ENCODE data around the gene GTF2A2. TPM values are rescaled to one million over a fixed set of nuclear protein-coding genes. Genes with fewer than 3 reads are reported as not detected.

GTF2A2 gene
- polyA plus RNA-seq, 1 donor from 2014 or later, result 171 TPM

DNA sequence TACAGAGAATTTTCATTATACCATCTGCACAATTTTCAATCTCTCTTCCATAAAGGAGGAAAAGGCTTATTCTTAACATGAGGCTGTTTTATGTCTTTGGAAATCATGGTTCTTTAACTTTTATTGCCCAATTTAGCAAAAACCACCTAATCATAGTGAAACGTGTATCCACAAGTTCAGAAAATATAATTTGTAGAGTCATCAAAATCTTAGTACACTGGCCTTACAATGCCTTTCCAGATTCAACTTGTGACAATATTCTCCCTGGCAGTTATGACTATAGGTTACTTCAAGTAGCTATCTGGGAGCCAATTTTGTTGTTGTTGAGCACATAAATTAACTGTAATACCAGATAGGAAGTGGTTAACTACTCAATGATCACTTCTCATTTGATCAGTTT lies 20.9 kb upstream of the GTF2A2 start:
- no peaks in the 10 kb centered on the region for H3K27me3 ChIP-seq (ENCODE audit: insufficient read depth, low read depth, low read length)
- no peaks in the 10 kb centered on the region for H3K9me3 ChIP-seq (ENCODE audit: low read length)
- H3K27ac ChIP-seq (ENCODE audit: low read length), result no peak overlapping the region
- H3K79me2 ChIP-seq (replicated peaks; ENCODE audit: insufficient read depth, low read length), result peaks cover 5% of the 10 kb centered on the region
- no peaks in the 10 kb centered on the region for H4K20me1 ChIP-seq (ENCODE audit: insufficient read depth)
- no peak overlapping the region for H3K4me2 ChIP-seq (ENCODE audit: low read length)
- no peak overlapping the region for H2AFZ ChIP-seq (ENCODE audit: low read depth, low read length)
- H3K36me3 ChIP-seq (ENCODE audit: insufficient read depth, low read length), result peaks cover 5% of the 10 kb centered on the region
- no peaks in the 10 kb centered on the region for H3K9me2 ChIP-seq (ENCODE audit: insufficient read depth, low read length)
- no peak overlapping the region for H3K4me3 ChIP-seq (ENCODE audit: low read length)
- no peaks in the 10 kb centered on the region for H3F3A ChIP-seq (ENCODE audit: insufficient read depth, low read length, poor library complexity, severe bottlenecking)
- TF ChIP-seq SMC3 (conservative IDR thresholded peaks at IDR 0.05; ENCODE audit: poor library complexity) (no peak), TAF1 (IDR thresholded peaks at IDR 0.05; ENCODE audit: low read depth) (no peak), EP300 (conservative IDR thresholded peaks at IDR 0.05; ENCODE audit: poor library complexity, severe bottlenecking) (no peak), RAD21 (conservative IDR thresholded peaks at IDR 0.05) (no peak), POLR2AphosphoS5 (IDR thresholded peaks at IDR 0.05) (no peak), MXI1 (conservative IDR thresholded peaks at IDR 0.05; ENCODE audit: poor library complexity, severe bottlenecking) (no peak)
- TF ChIP-seq, protein P1, sequence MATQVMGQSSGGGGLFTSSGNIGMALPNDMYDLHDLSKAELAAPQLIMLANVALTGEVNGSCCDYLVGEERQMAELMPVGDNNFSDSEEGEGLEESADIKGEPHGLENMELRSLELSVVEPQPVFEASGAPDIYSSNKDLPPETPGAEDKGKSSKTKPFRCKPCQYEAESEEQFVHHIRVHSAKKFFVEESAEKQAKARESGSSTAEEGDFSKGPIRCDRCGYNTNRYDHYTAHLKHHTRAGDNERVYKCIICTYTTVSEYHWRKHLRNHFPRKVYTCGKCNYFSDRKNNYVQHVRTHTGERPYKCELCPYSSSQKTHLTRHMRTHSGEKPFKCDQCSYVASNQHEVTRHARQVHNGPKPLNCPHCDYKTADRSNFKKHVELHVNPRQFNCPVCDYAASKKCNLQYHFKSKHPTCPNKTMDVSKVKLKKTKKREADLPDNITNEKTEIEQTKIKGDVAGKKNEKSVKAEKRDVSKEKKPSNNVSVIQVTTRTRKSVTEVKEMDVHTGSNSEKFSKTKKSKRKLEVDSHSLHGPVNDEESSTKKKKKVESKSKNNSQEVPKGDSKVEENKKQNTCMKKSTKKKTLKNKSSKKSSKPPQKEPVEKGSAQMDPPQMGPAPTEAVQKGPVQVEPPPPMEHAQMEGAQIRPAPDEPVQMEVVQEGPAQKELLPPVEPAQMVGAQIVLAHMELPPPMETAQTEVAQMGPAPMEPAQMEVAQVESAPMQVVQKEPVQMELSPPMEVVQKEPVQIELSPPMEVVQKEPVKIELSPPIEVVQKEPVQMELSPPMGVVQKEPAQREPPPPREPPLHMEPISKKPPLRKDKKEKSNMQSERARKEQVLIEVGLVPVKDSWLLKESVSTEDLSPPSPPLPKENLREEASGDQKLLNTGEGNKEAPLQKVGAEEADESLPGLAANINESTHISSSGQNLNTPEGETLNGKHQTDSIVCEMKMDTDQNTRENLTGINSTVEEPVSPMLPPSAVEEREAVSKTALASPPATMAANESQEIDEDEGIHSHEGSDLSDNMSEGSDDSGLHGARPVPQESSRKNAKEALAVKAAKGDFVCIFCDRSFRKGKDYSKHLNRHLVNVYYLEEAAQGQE (IDR thresholded peaks at IDR 0.05; ENCODE audit: borderline replicate concordance), result no peak
- TF ChIP-seq, protein P2, sequence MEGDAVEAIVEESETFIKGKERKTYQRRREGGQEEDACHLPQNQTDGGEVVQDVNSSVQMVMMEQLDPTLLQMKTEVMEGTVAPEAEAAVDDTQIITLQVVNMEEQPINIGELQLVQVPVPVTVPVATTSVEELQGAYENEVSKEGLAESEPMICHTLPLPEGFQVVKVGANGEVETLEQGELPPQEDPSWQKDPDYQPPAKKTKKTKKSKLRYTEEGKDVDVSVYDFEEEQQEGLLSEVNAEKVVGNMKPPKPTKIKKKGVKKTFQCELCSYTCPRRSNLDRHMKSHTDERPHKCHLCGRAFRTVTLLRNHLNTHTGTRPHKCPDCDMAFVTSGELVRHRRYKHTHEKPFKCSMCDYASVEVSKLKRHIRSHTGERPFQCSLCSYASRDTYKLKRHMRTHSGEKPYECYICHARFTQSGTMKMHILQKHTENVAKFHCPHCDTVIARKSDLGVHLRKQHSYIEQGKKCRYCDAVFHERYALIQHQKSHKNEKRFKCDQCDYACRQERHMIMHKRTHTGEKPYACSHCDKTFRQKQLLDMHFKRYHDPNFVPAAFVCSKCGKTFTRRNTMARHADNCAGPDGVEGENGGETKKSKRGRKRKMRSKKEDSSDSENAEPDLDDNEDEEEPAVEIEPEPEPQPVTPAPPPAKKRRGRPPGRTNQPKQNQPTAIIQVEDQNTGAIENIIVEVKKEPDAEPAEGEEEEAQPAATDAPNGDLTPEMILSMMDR (IDR thresholded peaks at IDR 0.05; ENCODE audit: poor library complexity, severe bottlenecking), result no peak
- no peak overlapping the region for H3K9ac ChIP-seq (ENCODE audit: low read length)

DNA sequence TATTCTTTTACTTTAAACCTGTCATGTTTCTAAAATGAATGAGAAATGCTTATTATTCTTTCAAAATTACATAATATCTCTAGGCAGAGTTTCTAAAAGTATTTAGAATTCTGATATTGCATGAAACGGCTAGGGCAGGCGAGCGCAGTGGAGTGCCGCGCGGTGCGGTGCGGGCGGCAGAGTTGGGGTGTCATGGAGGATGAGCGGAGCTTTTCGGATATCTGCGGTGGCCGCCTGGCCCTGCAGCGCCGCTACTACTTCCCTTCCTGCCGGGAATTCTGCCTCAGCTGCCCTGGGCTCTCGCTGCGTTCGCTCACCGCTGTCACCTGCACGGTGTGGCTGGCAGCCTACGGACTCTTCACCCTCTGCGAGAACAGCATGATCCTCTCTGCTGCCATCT lies 19.2 kb upstream of the GTF2A2 start:
- Histone ChIP-seq H3K4me2 (ENCODE audit: low read length) (no peak overlapping the region), H3K79me2 (replicated peaks; ENCODE audit: insufficient read depth, low read length) (no peaks in the 10 kb centered on the region), H3F3A (ENCODE audit: insufficient read depth, low read length, poor library complexity, severe bottlenecking) (no peaks in the 10 kb centered on the region), H3K9me2 (ENCODE audit: insufficient read depth, low read length) (no peaks in the 10 kb centered on the region), H3K4me3 (ENCODE audit: low read length) (no peak overlapping the region), H3K9ac (ENCODE audit: low read length) (no peak overlapping the region), H3K9me3 (ENCODE audit: low read length) (no peaks in the 10 kb centered on the region), H2AFZ (ENCODE audit: low read depth, low read length) (no peak overlapping the region), H3K27ac (ENCODE audit: low read length) (no peak overlapping the region), H3K36me3 (ENCODE audit: insufficient read depth, low read length) (peaks cover 11% of the 10 kb centered on the region), H3K27me3 (ENCODE audit: insufficient read depth, low read depth, low read length) (no peaks in the 10 kb centered on the region), H4K20me1 (ENCODE audit: insufficient read depth) (no peaks in the 10 kb centered on the region)
- no peak for TF ChIP-seq MXI1 (conservative IDR thresholded peaks at IDR 0.05; ENCODE audit: poor library complexity, severe bottlenecking)
- no peak for TF ChIP-seq POLR2AphosphoS5 (IDR thresholded peaks at IDR 0.05)

DNA sequence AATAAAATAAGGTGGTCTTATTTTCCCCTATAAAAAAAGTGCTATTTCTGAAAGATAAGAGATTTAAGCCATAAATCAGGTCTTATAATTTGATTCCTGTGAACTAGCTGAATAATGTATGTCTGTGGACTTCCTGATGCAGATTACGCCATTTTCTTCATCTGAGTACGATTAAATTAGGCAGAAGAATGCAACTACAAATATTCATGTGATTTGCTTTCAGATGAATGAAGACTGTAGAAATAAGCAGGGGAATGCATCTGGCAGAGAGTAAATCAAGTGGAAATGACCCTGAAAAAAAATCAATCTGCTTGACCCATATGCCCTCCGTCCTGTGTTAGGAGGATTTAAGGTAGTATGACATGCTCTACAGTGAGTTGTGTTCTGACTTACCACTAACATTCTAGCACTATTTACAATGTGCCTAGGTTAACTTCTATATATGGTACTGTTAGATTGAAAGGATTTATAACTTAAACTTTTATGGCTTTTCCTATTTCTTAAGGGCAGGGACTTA lies 17.1 kb upstream of the GTF2A2 start:
- H3K9me2 ChIP-seq (ENCODE audit: insufficient read depth, low read length), result no peaks in the 10 kb centered on the region
- H3K9ac ChIP-seq (ENCODE audit: low read length), result no peak overlapping the region
- TF ChIP-seq, protein P2 (IDR thresholded peaks at IDR 0.05; ENCODE audit: poor library complexity, severe bottlenecking), result no peak
- TF ChIP-seq EZH2 (IDR thresholded peaks at IDR 0.05; ENCODE audit: borderline replicate concordance, insufficient read depth, low read length, poor library complexity, severe bottlenecking) (no peak), TAF1 (IDR thresholded peaks at IDR 0.05; ENCODE audit: low read depth) (no peak), MXI1 (conservative IDR thresholded peaks at IDR 0.05; ENCODE audit: poor library complexity, severe bottlenecking) (no peak), POLR2AphosphoS5 (IDR thresholded peaks at IDR 0.05) (no peak), EP300 (conservative IDR thresholded peaks at IDR 0.05; ENCODE audit: poor library complexity, severe bottlenecking) (no peak), RAD21 (conservative IDR thresholded peaks at IDR 0.05) (no peak)
- TF ChIP-seq, protein P1 (IDR thresholded peaks at IDR 0.05; ENCODE audit: borderline replicate concordance), result no peak
- H3K27me3 ChIP-seq (ENCODE audit: insufficient read depth, low read depth, low read length), result no peaks in the 10 kb centered on the region
- no peak overlapping the region for H3K27ac ChIP-seq (ENCODE audit: low read length)
- H3K9me3 ChIP-seq (ENCODE audit: low read length), result no peaks in the 10 kb centered on the region
- no peaks in the 10 kb centered on the region for H3F3A ChIP-seq (ENCODE audit: insufficient read depth, low read length, poor library complexity, severe bottlenecking)
- no peak overlapping the region for H3K4me2 ChIP-seq (ENCODE audit: low read length)
- no peaks in the 10 kb centered on the region for H3K79me2 ChIP-seq (replicated peaks; ENCODE audit: insufficient read depth, low read length)
- no peak overlapping the region for H2AFZ ChIP-seq (ENCODE audit: low read depth, low read length)
- H3K36me3 ChIP-seq (ENCODE audit: insufficient read depth, low read length), result peaks cover 11% of the 10 kb centered on the region
- H4K20me1 ChIP-seq (ENCODE audit: insufficient read depth), result no peaks in the 10 kb centered on the region
- H3K4me3 ChIP-seq (ENCODE audit: low read length), result no peak overlapping the region

Data from neural cell (in vitro differentiated cells).